ENCODE data around the gene TFDP2. TPM values are rescaled to one million over a fixed set of nuclear protein-coding genes. Genes with fewer than 3 reads are reported as not detected.
"Not testable (repeated sequence)": the region's sequence is repeated elsewhere in the genome, so short reads cannot be mapped to it uniquely, and the experiment has no call there.

Gene TFDP2
- total and polyA plus RNA-seq, 9 of the 15 experiments (the other 6 are each of a cell fraction or from before 2014, with no cell fraction given) = 95.6 to 179 (median 126) TPM

DNA sequence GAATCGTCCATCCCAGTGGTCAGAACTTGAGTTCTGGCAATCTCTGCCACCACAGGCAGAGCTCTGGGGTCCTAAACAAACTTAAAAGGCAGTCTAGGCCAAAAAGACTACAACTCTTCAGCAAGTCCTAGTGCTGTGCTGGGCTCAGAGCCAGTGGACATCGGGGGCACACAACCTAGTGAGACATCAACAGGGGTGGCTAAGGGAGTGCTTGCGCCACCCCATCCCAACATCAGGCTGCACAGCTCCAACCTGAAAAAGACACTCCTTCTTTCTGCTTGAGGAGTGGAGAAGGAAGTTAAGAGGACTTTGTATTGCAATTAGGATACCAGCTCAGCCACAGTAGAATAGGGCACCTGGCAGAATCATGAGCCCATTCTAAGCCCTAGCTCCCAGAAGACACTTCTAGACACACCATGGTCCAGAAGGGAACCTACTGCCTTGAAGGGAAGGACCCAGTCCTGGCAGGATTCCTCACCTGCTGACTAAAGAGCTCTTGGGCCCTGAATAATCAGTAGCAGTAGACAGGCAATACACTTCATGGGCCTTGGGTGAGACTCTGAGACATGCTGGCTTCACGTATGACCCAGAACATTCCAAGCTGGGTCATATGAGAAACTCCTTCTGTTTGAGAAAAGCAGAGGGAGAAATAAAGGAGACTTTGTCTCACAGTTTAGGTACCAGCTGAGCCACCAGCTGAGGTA, 72.0 kb downstream of the TFDP2 start:
- Histone ChIP-seq H3K4me1 (replicated peaks in 1 of 2; ENCODE audit: control insufficient read depth in 2 of 2, insufficient read depth in 2 of 2, low read length in 2 of 2) (no peaks in the 10 kb centered on the region; a peak in 1 of 5 replicates), H3K27me3 (ENCODE audit: control insufficient read depth in 2 of 2, insufficient read depth in 2 of 2, low read length in 2 of 2) (no peaks in the 10 kb centered on the region), H3K9ac (ENCODE audit: insufficient read depth in 1 of 2, low read depth in 2 of 2, low read length in 2 of 2) (0 out of 4 replicates have a peak overlapping the region, but pooled peaks of 1 of the 2 experiments have one; percentile 27), H3K36me3 (ENCODE audit: control insufficient read depth, insufficient read depth, low read length) (no peaks in the 10 kb centered on the region), H2AFZ (ENCODE audit: low read depth, low read length) (no peak overlapping the region), H3K27ac (ENCODE audit: extremely low read depth, low read depth, low read length) (no peak overlapping the region), H3K9me3 (replicated peaks; ENCODE audit: control insufficient read depth, insufficient read depth, low read depth, low read length) (no peaks in the 10 kb centered on the region), H4K20me1 (replicated peaks; ENCODE audit: control insufficient read depth, insufficient read depth, low read length) (no peaks in the 10 kb centered on the region), H3K79me2 (ENCODE audit: control insufficient read depth, insufficient read depth, low read length) (no peaks in the 10 kb centered on the region), H3K4me3 (no peak overlapping the region), H3K4me2 (ENCODE audit: insufficient read depth, low read length) (no peak overlapping the region), H3K9me1 (ENCODE audit: control insufficient read depth, insufficient read depth, low read length) (no peaks in the 10 kb centered on the region)
- BruUV-seq (replicated peaks) = no TSS peak
- DNase-seq (ENCODE audit: extremely low read depth in 1 of 4, low spot score in 3 of 4) (no peak), FAIRE-seq (no peak), ATAC-seq (peak; percentile 42; the same call in 1 of the 3 replicates)
- TF ChIP-seq BRCA1 (IDR thresholded peaks at IDR 0.05) = no peak
- TF ChIP-seq BRCA1 (CRISPR knock-in tag; IDR thresholded peaks at IDR 0.05) = no peak
- TF ChIP-seq, protein P1, sequence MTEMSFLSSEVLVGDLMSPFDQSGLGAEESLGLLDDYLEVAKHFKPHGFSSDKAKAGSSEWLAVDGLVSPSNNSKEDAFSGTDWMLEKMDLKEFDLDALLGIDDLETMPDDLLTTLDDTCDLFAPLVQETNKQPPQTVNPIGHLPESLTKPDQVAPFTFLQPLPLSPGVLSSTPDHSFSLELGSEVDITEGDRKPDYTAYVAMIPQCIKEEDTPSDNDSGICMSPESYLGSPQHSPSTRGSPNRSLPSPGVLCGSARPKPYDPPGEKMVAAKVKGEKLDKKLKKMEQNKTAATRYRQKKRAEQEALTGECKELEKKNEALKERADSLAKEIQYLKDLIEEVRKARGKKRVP (CRISPR knock-in tag; IDR thresholded peaks at IDR 0.05) = no peak
- TF ChIP-seq ELF1 (tag; IDR thresholded peaks at IDR 0.05) = no peak
- TF ChIP-seq HDAC2 (IDR thresholded peaks at IDR 0.05) = no peak
- TF ChIP-seq MED1 (CRISPR knock-in tag; IDR thresholded peaks at IDR 0.05; ENCODE audit: borderline replicate concordance) = no peak
- no peak for TF ChIP-seq STAT5B (CRISPR knock-in tag; IDR thresholded peaks at IDR 0.05)
- no peak for TF ChIP-seq RB1 (IDR thresholded peaks at IDR 0.05; ENCODE audit: low read depth)
- TF ChIP-seq HNRNPH1 (optimal IDR thresholded peaks at IDR 0.05; ENCODE audit: low read depth, low read length) = no peak
- 70% methylated on average over 4 of the region's 4 CpGs for whole genome bisulfite sequencing (ENCODE audit: insufficient coverage, low coverage, missing lambda C conversion rate)
- CTCF ChIA-PET (ENCODE audit: low intra/inter-chr PET ratio) = no interaction called here
- intact Hi-C loops (cut with micrococcal nuclease) = no loop called here
- in situ Hi-C loops (cut with MboI) = no loop called here
- POLR2A ChIA-PET = interaction anchor here (0.6 to 1.4 kb wide), 3 partner anchors 10 to 134 kb away, joined by 3 read pairs; no protein-coding TSS in a partner anchor

DNA sequence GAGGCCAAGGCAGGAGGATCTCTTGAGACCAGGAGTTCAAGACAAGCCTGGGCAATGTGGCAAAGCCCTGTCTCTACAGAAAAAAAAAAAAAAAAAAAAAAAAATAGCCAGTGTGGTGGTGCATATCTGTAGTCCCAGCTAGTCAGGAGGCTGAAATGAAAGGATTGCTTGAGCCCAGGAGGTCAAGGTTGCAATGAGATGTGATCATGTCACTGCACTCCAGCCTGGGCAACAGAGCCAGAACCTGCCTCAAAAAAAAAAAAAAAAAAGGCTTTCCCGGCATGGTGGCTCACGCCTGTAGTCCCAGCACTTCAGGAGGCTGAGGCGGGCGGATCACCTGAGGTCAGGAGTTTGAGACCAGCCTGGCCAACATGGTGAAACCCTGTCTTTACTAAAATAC, 73.7 kb downstream of the TFDP2 start:
- H3K4me2 ChIP-seq (ENCODE audit: insufficient read depth, low read length); H3K9me3 ChIP-seq (replicated peaks; ENCODE audit: control insufficient read depth, insufficient read depth, low read depth, low read length); FAIRE-seq; H3K4me3 ChIP-seq; H3K4me1 ChIP-seq (replicated peaks in 1 of 2; ENCODE audit: control insufficient read depth in 2 of 2, insufficient read depth in 2 of 2, low read length in 2 of 2); ATAC-seq; H3K9ac ChIP-seq (ENCODE audit: insufficient read depth in 1 of 2, low read depth in 2 of 2, low read length in 2 of 2); H4K20me1 ChIP-seq (replicated peaks; ENCODE audit: control insufficient read depth, insufficient read depth, low read length); BruUV-seq (replicated peaks); intact Hi-C loops (cut with micrococcal nuclease); H3K27ac ChIP-seq (ENCODE audit: extremely low read depth, low read depth, low read length); H3K79me2 ChIP-seq (ENCODE audit: control insufficient read depth, insufficient read depth, low read length); H2AFZ ChIP-seq (ENCODE audit: low read depth, low read length); in situ Hi-C loops (cut with MboI); H3K9me1 ChIP-seq (ENCODE audit: control insufficient read depth, insufficient read depth, low read length); H3K27me3 ChIP-seq (ENCODE audit: control insufficient read depth in 2 of 2, insufficient read depth in 2 of 2, low read length in 2 of 2); DNase-seq (ENCODE audit: extremely low read depth in 1 of 4, low spot score in 3 of 4); CTCF ChIA-PET (ENCODE audit: low intra/inter-chr PET ratio); H3K36me3 ChIP-seq (ENCODE audit: control insufficient read depth, insufficient read depth, low read length): not testable (repeated sequence)
- POLR2A ChIA-PET = interaction anchor here (0.6 kb wide), 1 partner anchor 12 kb away, joined by 3 read pairs; no protein-coding TSS in a partner anchor
- no CpG with 5 or more reads among the region's 4 CpGs for WGBS (ENCODE audit: insufficient coverage, low coverage, missing lambda C conversion rate)

All from K562 (cell line).